K562 (cell line): ENCODE data around the gene NRF1. TPM values are rescaled to one million over a fixed set of nuclear protein-coding genes. Genes with fewer than 3 reads are reported as not detected.

Source experiments
- ATF7 ChIP-seq: fragments of 450-650 bp; IDR thresholded peaks from 2 replicates; pipeline ENCODE4 v1.7.1; 2014; ENCODE audit warnings: mild to moderate bottlenecking, moderate library complexity
- EGR1 ChIP-seq: fragments of 450-650 bp; conservative IDR thresholded peaks from 2 replicates; pipeline ENCODE4 v1.6.1; 2017; ENCODE audit warnings: mild to moderate bottlenecking
- FOS ChIP-seq: IDR thresholded peaks from 3 replicates; pipeline ENCODE4 v1.6.1; 2011; ENCODE audit not compliant: insufficient read length; ENCODE audit errors: extremely low read depth
- FOXJ2 ChIP-seq: fragments of 200-800 bp; sonication (Bioruptor generic); IDR thresholded peaks from 2 replicates; pipeline ENCODE4 v1.6.1; 2016; ENCODE audit warnings: missing genetic modification characterization, missing compliant biosample characterization
- HNRNPL ChIP-seq: fragments of 200-400 bp; formaldehyde crosslinking; IDR thresholded peaks from 2 replicates; pipeline ENCODE4 v1.6.1; 2017; ENCODE audit warnings: low read depth, mild to moderate bottlenecking, low read length
- HOXB6 ChIP-seq: fragments of 250-450 bp; sonication (Bioruptor Pico); IDR thresholded peaks from 2 replicates; pipeline ENCODE4 v1.5.1; 2022; ENCODE audit warnings: mild to moderate bottlenecking, borderline replicate concordance
- HSF4 ChIP-seq: fragments of 250-450 bp; sonication (Bioruptor Pico); IDR thresholded peaks from 2 replicates; pipeline ENCODE4 v2.1.2; 2022; ENCODE audit warnings: mild to moderate bottlenecking, moderate library complexity, borderline replicate concordance
- KLF6 ChIP-seq: fragments of 250-450 bp; sonication (Bioruptor Pico); IDR thresholded peaks from 2 replicates; pipeline ENCODE4 v1.4.0; 2020; ENCODE audit warnings: mild to moderate bottlenecking, moderate library complexity, borderline replicate concordance
- NFXL1 ChIP-seq: fragments of 450-650 bp; formaldehyde crosslinking; IDR thresholded peaks from 2 replicates; pipeline ENCODE4 v1.4.0; 2021; ENCODE audit warnings: mild to moderate bottlenecking
- RBBP5 ChIP-seq: fragments of 200-600 bp; sonication (generic); IDR thresholded peaks from 2 replicates; pipeline ENCODE4 v1.6.1; 2012; ENCODE audit warnings: borderline replicate concordance, mild to moderate bottlenecking, low read length, control low read depth, inconsistent platforms; ENCODE audit not compliant: insufficient read depth, poor library complexity, severe bottlenecking
- SPI1 ChIP-seq: IDR thresholded peaks from 2 replicates; pipeline ENCODE4 v1.6.1; 2011; ENCODE audit warnings: low read depth, low read length, control low read depth, borderline replicate concordance
- TRIM28 ChIP-seq: fragments of 450-650 bp; IDR thresholded peaks from 2 replicates; pipeline ENCODE4 v1.6.1; 2017
- ZNF445 ChIP-seq: fragments of 250-450 bp; sonication (Bioruptor Pico); IDR thresholded peaks from 2 replicates; pipeline ENCODE4 v1.4.0; 2020; ENCODE audit warnings: low read depth, mild to moderate bottlenecking, moderate library complexity
- ZNF780A ChIP-seq: fragments of 250-450 bp; sonication (Bioruptor Pico); IDR thresholded peaks from 2 replicates; pipeline ENCODE4 v1.5.0; 2021; ENCODE audit warnings: mild to moderate bottlenecking
- ZNF785 ChIP-seq: fragments of 250-450 bp; sonication (Bioruptor Pico); IDR thresholded peaks from 2 replicates; pipeline ENCODE4 v1.4.0; 2020; ENCODE audit warnings: mild to moderate bottlenecking
- polyA plus RNA-seq, 8 experiments: library from polyadenylated mRNA; depleted of rRNA in 4 of 8; stranded (reverse) in 5 of 8; unstranded in 3 of 8; fragments of >200 nt; fragmentation: Nextera tagmentation in 2 of 8; fragmentation: Illumina TruSeq in 1 of 8; extraction: Ambion mirVana in 2 of 8; extraction: Trizol in 1 of 8; gene quantifications; 2 replicates each; pipeline versions ENCODE4 v1.2.1 to v1.2.3, GENCODE V29; 2011 to 2014; ENCODE audit warnings: inconsistent platforms in 1 of 8, missing spikeins in 1 of 8
- total RNA-seq, 7 experiments: library from RNA; depleted of rRNA in 6 of 7; stranded (reverse); fragments of >200 nt in 6 of 7; fragmentation: Illumina TruSeq in 2 of 7; extraction: Trizol in 2 of 7; gene quantifications; 2 replicates each; pipeline versions ENCODE4 v1.2.1 to v1.2.3, GENCODE V29; 2011 to 2021; ENCODE audit warnings: low replicate concordance in 1 of 7
- TF ChIP-seq, protein P1 (sequence below): fragments of 250-450 bp; sonication (Bioruptor Pico); IDR thresholded peaks from 2 replicates; pipeline ENCODE4 v1.5.0; 2021; ENCODE audit warnings: mild to moderate bottlenecking, moderate library complexity
- TF ChIP-seq, protein P2 (sequence below): conservative IDR thresholded peaks from 2 replicates; pipeline ENCODE4 v1.6.1; 2011; ENCODE audit warnings: low read depth, mild to moderate bottlenecking, low read length; ENCODE audit not compliant: control insufficient read depth
- TF ChIP-seq, protein P3 (sequence below): sonication (generic); formaldehyde crosslinking; IDR thresholded peaks from 2 replicates; pipeline ENCODE4 v1.8.0; 2023; ENCODE audit warnings: mild to moderate bottlenecking, missing genetic modification reagents
- TF ChIP-seq, protein P4 (sequence below): IDR thresholded peaks from 2 replicates; pipeline ENCODE4 v1.6.1; 2011; ENCODE audit not compliant: insufficient read length; ENCODE audit errors: extremely low read depth

NRF1 gene
- total and polyA plus RNA-seq, 9 of the 15 experiments (the other 6 are each of a cell fraction or from before 2014, with no cell fraction given): 8.6 to 28.8 (median 20.3) TPM

DNA sequence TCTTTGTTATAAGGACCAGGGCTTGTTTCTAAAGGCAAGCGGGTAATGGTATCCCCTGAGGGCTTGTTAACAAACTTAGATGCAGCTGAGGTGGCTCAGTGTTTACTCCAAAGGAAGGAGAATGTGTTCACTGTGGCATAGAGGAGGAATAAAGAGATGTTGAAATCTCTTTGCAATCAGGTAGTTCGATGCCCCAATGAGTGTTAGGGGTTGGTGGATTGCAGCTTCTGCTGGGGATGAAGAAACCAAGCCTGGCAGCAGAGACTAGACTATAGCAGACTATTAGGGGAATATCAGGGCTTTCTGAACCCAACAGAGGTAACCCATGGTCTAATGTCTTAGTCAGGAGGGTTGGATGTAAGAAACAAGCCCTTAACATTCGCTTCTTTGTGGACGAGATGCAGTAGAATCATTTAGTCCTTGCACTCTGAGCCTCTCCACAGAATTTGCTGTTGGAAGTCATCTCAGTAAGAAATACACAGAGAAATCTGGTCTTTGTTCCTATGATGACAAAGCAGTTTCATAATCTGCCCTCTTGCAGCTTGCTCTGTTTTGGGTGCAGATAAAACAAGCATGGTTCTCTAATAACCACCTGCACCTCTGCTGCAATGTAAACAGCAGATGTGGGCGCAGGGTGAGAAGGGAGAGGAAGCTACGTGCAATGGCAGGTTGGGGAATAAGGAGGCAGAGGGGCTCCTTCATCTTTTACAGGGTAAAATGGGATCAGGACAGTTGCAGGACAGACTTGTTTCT is 108.6 kb downstream of the NRF1 start (continued):
- TF ChIP-seq, protein P1, sequence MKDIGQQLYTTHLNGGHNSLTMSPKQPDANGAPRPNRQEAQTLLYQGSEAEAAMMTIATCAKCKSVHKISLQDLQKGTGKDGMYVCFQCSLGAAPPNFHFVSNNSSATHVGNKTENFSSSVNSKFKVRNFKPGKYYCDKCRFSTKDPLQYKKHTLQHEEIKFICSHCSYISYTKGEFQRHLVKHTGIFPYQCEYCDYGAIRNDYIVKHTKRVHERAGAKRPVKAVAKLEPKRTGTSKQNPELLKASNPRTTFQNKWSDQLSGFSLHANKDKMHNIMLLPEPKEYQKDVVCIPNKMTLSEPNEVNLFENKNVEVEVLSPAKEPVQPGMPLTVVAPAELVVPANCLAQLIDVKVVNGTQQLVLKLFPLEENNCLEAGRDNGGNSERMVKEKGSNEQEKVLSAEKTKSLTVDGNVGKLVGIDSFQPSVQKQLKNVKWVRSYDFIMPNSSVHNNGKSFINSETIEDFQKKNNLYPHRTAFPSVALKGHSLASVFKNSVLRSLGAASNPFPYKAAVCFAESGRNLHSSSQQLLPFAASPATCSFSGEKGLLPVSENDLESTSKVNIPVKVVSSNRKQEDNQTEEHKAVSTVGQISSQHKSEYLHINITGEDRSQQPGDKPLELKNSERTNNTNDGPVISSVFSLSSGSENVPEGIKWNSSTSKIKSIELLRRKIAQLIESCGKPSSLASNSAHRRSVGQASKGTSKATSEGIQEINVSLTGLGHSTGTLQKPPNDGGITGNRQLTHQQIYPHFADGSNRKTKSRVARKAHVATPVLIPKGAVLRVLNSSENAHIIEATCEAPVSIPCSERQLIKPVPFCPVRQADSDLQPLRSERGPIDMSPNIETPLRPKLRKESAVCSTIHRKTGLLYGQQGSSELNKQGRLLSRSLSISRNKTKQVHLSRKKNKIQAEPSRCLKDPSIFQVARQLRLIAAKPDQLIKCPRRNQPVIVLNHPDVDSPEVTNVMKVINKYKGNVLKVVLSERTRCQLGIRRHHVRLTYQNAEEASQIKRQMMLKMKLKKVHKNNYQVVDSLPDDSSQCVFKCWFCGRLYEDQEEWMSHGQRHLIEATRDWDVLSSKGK (CRISPR knock-in tag): no peak
- TF ChIP-seq ZNF785 (no peak), HNRNPL (no peak), NFXL1 (CRISPR knock-in tag) (peak; percentile 84; the same call in 1 of the 2 replicates), ZNF780A (CRISPR knock-in tag) (no peak), SPI1 (peak; percentile 70; the same call in 1 of the 2 replicates), FOXJ2 (tag) (peak; percentile 97), EGR1 (peak; percentile 40), FOS (no peak), RBBP5 (peak; percentile 52), ZNF445 (peak; percentile 71; the same call in 1 of the 2 replicates), HSF4 (CRISPR knock-in tag) (peak; percentile 82; the same call in 1 of the 2 replicates), TRIM28 (peak; percentile 44; the same call in 1 of the 2 replicates), KLF6 (peak; percentile 71; the same call in 1 of the 2 replicates), ATF7 (peak; percentile 80), HOXB6 (no peak)
- TF ChIP-seq, protein P2, sequence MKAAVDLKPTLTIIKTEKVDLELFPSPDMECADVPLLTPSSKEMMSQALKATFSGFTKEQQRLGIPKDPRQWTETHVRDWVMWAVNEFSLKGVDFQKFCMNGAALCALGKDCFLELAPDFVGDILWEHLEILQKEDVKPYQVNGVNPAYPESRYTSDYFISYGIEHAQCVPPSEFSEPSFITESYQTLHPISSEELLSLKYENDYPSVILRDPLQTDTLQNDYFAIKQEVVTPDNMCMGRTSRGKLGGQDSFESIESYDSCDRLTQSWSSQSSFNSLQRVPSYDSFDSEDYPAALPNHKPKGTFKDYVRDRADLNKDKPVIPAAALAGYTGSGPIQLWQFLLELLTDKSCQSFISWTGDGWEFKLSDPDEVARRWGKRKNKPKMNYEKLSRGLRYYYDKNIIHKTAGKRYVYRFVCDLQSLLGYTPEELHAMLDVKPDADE: peak; percentile 85
- TF ChIP-seq, protein P3, sequence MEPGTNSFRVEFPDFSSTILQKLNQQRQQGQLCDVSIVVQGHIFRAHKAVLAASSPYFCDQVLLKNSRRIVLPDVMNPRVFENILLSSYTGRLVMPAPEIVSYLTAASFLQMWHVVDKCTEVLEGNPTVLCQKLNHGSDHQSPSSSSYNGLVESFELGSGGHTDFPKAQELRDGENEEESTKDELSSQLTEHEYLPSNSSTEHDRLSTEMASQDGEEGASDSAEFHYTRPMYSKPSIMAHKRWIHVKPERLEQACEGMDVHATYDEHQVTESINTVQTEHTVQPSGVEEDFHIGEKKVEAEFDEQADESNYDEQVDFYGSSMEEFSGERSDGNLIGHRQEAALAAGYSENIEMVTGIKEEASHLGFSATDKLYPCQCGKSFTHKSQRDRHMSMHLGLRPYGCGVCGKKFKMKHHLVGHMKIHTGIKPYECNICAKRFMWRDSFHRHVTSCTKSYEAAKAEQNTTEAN (CRISPR knock-in tag): peak; percentile 35; the same call in 1 of the 2 replicates
- TF ChIP-seq, protein P4, sequence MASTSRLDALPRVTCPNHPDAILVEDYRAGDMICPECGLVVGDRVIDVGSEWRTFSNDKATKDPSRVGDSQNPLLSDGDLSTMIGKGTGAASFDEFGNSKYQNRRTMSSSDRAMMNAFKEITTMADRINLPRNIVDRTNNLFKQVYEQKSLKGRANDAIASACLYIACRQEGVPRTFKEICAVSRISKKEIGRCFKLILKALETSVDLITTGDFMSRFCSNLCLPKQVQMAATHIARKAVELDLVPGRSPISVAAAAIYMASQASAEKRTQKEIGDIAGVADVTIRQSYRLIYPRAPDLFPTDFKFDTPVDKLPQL: no peak
